Measurements from ENCODE around the gene MRPS23.

MRPS23 gene

GRCh38 chr17:57877803-57878377 is 28.0 kb upstream of the MRPS23 start:
- DNase-seq, result no peak

DNA sequence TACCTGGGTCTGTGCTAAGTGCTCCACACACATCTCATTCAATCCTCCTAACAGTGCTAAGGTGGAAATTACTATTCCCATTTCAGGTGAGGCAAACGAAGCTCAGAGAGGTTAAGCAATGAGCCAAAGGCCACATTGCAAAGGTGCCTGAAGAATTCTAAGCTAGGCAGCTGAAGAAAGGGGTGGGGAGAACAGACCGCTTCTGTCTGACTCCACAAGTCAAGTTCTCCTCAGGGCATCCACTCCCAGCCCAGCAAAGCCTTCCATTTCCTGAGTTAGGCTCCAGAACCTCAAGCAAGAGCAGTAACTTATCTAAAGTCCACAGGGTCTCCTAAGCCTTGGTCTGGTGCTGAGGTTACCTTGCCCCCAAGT is 27.0 kb upstream of the MRPS23 start:
- no peak for DNase-seq

GRCh38 chr17:57876023-57876865 is 26.4 kb upstream of the MRPS23 start:
- DNase-seq, result no peak

- DNase-seq, result peak; percentile 96
Observed at GRCh38 chr17:57875290-57876022, 25.6 kb upstream of the MRPS23 start.

DNA sequence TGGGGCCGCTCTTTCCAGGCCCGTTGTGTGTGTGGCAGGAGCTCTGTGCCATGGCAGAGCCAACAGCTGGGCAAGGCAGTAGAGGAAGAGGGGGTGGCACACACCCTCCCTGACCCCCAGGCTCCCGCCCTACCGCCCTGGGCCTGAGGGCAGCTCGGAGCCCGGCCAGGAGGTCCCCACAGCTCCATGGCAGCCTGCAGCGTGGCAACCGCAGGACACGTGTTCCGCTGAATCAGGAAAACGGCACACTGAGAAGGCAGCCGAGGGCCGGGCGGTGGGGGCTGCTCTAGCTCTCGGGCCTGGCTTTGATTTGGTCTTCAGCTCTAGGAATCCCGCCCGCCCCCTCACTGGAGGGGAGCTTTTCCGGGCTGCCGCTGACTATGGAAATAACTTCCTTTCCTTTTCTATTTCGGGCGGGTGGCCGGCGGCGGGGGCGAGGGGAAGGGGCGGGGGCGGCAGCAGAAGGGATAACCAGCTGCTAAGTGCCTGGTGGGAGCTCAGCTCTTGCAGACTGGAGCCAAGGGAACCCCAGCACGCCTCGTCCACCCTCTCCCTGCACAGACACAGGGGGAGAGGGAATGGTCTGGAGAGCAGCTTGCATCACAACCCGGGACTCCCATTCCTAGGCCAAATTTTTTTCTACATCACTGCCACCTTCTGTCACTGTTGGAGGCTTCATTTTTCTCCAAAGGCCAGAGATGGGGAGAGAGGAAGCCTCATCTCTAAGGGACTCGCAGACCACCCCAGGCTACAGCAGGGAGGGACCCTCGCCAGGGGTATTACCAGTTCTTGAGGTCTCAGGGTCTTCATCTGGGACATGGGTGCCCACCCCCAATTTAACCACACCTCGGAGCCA is 24.8 kb upstream of the MRPS23 start:
- peak; percentile 95 for DNase-seq

GRCh38 chr17:57874058-57874419 is 24.2 kb upstream of the MRPS23 start:
- no peak for DNase-seq

- DNase-seq, result no peak
Observed at GRCh38 chr17:57873261-57874057, 23.6 kb upstream of the MRPS23 start.

DNA sequence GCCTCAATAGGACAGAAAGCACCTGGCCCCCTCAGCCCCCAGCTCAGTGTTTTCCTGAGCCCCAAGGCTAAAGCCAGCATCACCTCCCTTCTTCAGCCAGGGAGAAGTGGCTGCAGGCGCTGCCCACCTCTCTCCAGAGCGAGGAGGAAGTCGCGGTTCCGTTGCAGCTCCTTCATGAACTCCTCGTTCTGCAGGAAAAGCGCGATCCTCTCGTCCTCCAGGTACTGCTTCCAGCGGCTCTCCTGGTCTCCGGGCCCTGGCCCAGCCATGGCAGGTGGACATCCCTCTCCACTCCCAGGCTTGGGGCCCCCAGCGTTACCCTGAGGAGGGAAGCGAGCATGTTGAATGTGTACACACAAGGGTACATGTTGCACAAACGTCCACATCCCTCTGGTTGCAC is 22.7 kb upstream of the MRPS23 start:
- DNase-seq, result no peak

GRCh38 chr17:57871863-57872262 is 22.0 kb upstream of the MRPS23 start:
- DNase-seq, result no peak

- DNase-seq, result no peak
Observed at GRCh38 chr17:57871155-57871554, 21.3 kb upstream of the MRPS23 start.

DNA sequence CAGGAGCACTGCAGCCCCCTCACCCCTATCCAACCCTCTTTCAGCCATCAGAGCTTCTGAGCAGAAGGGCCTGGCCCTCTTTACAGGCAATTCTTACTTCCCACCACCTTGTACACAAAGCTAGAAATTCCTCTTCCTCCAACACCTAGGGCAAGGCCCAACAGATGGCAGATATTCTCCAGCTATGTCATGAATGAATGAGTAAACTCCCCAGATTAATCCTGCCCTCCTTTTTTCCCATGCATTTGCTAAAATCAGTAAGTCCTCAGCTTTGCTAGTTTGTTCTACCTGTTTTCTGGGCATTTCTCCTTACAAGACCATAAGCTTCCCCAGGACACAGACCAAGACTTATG is 20.4 kb upstream of the MRPS23 start:
- DNase-seq, result no peak

- DNase-seq, result no peak
Observed at GRCh38 chr17:57869617-57870282, 19.9 kb upstream of the MRPS23 start.

DNA sequence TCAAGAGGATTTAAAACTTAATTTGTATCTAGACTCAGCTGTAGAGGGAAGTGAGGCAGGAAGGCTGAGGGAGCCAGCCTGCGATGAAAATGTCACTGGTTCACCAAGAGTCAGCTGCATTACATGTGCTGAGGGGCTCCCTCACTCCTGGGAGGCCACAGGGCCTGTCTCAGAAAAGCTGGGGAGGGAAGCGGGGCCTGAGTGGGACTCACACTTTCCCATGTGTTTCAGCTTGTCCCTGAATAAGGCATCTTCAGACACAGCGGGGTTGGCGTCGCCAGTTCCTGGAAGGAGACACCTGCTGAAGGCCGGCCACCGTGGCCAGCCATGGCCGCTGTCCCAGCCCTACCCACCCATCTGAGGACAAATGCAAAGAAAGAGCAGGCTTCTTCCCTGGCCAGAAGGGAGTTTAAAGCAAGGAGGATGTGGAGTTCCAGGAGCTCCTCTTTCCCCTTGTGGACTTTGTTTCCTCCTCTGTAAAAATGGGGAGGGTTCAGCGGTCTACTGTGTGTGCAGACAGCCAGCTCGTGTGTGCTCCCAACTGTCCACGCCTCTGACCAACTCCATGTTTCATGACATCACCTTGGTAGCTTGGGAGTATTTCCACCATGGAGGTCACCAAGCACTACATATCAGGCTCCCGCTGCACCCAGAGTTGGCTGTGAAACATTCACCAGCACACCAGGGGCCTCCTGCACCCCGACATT is 19.2 kb upstream of the MRPS23 start:
- no peak for DNase-seq

- DNase-seq, result peak; percentile 89
Observed at GRCh38 chr17:57868007-57868909, 18.4 kb upstream of the MRPS23 start.

DNA sequence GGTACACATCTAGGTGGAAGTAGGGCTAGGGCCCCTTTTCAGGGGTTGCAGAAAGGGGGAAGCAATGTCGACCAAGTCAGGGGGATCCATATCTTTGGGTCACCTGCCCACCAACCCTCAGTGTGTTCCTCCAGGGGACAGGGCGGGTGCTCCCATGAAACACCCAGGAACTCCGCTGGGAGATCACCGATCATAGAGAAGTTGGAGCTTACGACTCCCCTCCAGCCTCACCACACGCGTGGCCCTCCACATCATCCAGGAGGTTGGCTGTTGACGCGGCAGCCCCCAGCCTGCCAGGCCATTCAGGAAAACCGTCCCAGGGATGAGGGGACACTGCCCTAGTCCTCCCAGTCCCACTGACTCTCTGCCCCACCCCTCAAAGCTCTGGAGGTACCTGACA is 17.3 kb upstream of the MRPS23 start:
- DNase-seq, result no peak

- DNase-seq, result no peak
Observed at GRCh38 chr17:57866723-57867122, 16.9 kb upstream of the MRPS23 start.

- DNase-seq, result no peak
Observed at GRCh38 chr17:57866319-57866718, 16.5 kb upstream of the MRPS23 start.

- DNase-seq, result no peak
Observed at GRCh38 chr17:57864273-57864672, 14.4 kb upstream of the MRPS23 start.

DNA sequence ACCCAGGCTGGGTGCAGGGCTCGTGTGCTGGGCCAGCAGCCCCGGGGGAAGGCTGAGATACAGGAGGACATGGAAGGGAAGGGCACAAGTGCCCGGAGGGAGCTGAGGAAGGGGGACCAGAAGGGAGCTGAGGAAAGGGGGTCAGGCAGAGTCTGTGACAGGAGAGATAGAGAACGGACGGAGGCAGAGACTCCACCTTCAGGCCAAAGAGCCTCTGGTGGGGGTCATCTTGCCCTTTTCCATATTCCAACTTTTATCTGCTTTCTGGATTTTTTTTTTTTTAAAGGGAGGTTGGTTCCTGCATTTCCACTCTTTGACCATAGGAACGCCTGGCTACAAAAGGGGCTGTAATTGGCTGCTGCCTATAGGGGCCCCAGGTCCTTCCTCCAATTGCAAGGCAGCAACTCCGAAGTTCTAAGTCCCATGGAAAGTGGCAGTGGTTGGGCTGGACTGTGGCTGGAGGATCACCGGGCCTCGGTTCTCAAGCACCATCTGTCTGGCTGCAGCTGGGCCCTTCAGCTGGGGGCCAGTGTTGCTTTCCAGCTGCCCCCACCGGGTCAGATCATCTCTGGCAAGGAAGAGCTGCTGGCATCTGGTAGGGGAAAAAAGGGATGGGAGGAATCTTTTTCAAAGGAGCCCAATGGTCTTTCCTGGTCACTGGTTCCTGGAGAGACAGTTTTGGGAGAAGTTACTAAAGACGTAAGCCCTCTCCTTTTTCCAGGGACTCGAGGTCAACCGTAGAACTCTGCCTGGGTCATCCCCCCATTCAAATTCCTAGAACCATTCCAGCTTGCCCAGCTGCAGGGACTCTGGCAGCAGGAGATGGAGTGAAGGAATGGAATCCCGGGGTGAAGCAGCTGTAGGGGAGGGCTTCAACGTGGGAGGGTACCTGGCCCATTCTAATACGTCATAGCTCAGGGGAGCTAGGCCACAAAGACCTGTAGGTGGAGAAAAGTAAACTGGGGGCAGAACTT is 13.1 kb upstream of the MRPS23 start:
- DNase-seq, result peak; percentile 69
